ENCODE measurements around the gene ARSA.

ARSA gene

DNA sequence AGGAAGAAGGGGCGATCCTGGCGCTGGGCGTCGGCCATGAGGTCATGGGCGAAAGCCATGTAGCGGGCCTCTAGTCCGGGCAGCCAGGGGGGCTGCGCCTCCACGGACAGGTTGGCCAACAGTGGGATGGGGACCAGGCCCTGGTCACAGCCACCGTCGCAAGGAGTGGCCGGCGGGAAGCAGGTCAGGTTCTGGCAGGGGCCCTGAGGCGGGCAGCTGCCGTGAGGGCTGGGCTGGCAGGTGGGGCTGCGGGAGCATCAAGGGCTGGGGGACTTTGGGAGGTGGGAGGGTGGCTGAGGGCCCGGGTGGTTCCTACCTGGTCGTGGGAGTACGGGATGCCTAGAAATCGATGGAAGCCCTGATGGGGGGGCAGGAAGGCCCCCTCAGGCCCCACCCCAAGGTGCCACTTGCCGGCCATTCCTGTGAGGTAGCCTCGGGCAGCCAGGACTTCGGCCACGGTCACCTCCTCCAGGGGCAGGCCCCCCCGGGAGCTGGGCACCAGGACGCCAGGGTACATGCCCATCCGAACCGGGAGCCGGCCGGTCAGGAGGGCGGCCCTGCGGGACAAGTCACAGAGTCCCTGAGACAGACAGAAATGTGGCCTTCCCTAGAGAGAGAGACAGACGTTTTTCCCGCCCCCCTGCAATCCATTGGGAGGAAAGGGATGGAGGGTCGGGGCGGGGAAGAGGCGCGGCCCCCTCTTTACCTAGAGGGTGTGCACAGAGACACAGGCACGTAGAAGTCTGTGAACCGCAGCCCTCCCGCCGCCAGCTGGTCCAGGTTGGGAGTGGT lies 906 bp downstream of the ARSA start:
- peak overlapping the region; percentile 99 for H3K4me2 ChIP-seq (ENCODE audit: low read length)
- TF ChIP-seq, protein P1, sequence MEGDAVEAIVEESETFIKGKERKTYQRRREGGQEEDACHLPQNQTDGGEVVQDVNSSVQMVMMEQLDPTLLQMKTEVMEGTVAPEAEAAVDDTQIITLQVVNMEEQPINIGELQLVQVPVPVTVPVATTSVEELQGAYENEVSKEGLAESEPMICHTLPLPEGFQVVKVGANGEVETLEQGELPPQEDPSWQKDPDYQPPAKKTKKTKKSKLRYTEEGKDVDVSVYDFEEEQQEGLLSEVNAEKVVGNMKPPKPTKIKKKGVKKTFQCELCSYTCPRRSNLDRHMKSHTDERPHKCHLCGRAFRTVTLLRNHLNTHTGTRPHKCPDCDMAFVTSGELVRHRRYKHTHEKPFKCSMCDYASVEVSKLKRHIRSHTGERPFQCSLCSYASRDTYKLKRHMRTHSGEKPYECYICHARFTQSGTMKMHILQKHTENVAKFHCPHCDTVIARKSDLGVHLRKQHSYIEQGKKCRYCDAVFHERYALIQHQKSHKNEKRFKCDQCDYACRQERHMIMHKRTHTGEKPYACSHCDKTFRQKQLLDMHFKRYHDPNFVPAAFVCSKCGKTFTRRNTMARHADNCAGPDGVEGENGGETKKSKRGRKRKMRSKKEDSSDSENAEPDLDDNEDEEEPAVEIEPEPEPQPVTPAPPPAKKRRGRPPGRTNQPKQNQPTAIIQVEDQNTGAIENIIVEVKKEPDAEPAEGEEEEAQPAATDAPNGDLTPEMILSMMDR (IDR thresholded peaks at IDR 0.05): no peak
- peak overlapping the region; percentile 89 for H2AFZ ChIP-seq
- H3K9me3 ChIP-seq (ENCODE audit: control insufficient read depth, low read length): no peaks in the 10 kb centered on the region
- H3K4me3 ChIP-seq (ENCODE audit: low read depth, low read length): peak overlapping the region; percentile 88
- H3K27me3 ChIP-seq (ENCODE audit: control insufficient read depth, insufficient read depth, low read length): no peaks in the 10 kb centered on the region
- H3K79me2 ChIP-seq: no peaks in the 10 kb centered on the region
- no peaks in the 10 kb centered on the region for H3K36me3 ChIP-seq (ENCODE audit: control insufficient read depth, insufficient read depth, low read length)
- H3K27ac ChIP-seq: peak overlapping the region; percentile 67
- H3K4me1 ChIP-seq: peaks cover 5% of the 10 kb centered on the region
- H3K9ac ChIP-seq: no peak overlapping the region

DNA sequence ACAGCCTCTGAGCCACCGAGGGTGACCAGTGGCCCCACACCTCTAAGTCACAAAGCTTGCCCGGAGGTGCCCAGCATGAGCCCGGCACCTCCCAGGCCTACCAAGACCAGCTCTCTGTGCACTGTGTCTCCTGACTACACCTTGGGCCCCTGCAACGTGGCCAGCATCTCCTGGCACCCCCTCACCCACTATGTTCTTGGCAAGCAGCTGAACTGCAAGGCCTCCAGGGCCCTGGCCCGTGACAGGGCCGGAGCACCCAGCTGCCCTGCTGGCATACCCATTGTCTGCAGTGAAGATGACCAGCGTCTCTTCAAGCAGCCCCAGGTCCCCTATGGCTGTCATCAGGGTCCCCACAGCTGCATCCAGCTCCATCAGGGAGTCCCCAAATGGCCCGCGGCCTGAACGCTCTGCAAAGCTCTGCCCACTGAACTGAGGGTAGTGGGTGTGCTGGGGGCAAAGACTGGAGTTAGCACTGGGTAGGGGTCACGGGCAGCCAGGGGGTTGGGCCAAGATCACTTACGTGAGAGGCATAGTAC lies 1.6 kb downstream of the ARSA start:
- no peak overlapping the region for H2AFZ ChIP-seq
- no peak overlapping the region for H3K9ac ChIP-seq
- no peaks in the 10 kb centered on the region for H3K9me3 ChIP-seq (ENCODE audit: control insufficient read depth, low read length)
- no peaks in the 10 kb centered on the region for H3K79me2 ChIP-seq
- H3K27ac ChIP-seq: no peak overlapping the region
- H3K36me3 ChIP-seq (ENCODE audit: control insufficient read depth, insufficient read depth, low read length): no peaks in the 10 kb centered on the region
- TF ChIP-seq, protein P1 (IDR thresholded peaks at IDR 0.05): no peak
- H3K4me3 ChIP-seq (ENCODE audit: low read depth, low read length): no peak overlapping the region
- H3K27me3 ChIP-seq (ENCODE audit: control insufficient read depth, insufficient read depth, low read length): no peaks in the 10 kb centered on the region
- H3K4me1 ChIP-seq: peaks cover 12% of the 10 kb centered on the region
- H3K4me2 ChIP-seq (ENCODE audit: low read length): peak overlapping the region; percentile 99

DNA sequence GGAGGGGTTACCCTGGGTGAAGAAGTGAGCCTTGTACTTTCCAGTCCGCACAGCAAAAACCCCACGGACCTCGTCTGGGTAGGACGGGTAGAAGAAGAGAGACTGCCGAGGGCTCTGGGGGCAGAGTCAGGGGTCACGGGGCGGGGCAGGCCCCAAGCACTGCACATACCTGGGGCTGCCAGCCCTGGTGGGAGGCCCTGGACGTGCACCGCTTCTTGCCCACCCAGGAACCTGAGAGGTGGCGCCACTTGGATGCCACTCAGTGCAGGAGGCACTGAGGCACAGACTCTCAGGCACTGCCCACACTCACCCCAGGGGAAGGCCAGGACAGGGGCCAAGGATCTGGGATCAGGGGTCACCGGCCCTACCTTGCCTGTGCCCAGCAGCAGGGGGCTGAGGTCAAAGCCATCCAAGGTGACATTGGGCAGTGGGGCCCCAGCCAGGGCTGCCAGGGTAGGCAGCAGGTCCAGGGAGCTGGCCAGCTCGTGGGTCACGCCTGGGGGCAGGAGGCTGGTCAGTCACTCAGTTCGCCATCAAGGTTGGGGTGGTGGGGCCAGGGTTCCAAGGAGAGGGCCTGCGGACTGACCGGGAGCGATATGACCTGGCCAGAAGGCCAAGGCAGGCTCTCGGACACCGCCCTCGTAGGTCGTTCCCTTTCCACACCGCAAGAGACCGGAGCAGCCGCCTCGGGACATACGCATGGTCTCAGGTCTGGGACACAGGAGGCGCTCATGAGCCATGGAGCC lies 2.2 kb downstream of the ARSA start:
- Histone ChIP-seq H3K9me3 (ENCODE audit: control insufficient read depth, low read length) (no peaks in the 10 kb centered on the region), H3K36me3 (ENCODE audit: control insufficient read depth, insufficient read depth, low read length) (no peaks in the 10 kb centered on the region), H3K4me3 (ENCODE audit: low read depth, low read length) (no peak overlapping the region), H3K27me3 (ENCODE audit: control insufficient read depth, insufficient read depth, low read length) (no peaks in the 10 kb centered on the region), H3K79me2 (no peaks in the 10 kb centered on the region), H3K4me1 (peaks cover 18% of the 10 kb centered on the region), H2AFZ (no peak overlapping the region), H3K9ac (no peak overlapping the region), H3K27ac (no peak overlapping the region), H3K4me2 (ENCODE audit: low read length) (no peak overlapping the region)
- TF ChIP-seq, protein P1 (IDR thresholded peaks at IDR 0.05): no peak

GRCh38 chr22:50625131-50625567 lies 2.8 kb downstream of the ARSA start:
- Histone ChIP-seq H3K4me1 (peaks cover 21% of the 10 kb centered on the region), H3K36me3 (ENCODE audit: control insufficient read depth, insufficient read depth, low read length) (no peaks in the 10 kb centered on the region)

More at GRCh38 chr22:50625131-50625567, 2.8 kb downstream of the ARSA start:
- H3K4me3 ChIP-seq (ENCODE audit: low read depth, low read length): no peak overlapping the region
- no peaks in the 10 kb centered on the region for H3K79me2 ChIP-seq
- TF ChIP-seq, protein P1 (IDR thresholded peaks at IDR 0.05): no peak
- H3K27me3 ChIP-seq (ENCODE audit: control insufficient read depth, insufficient read depth, low read length): no peaks in the 10 kb centered on the region
- no peak overlapping the region for H2AFZ ChIP-seq
- no peak overlapping the region for H3K4me2 ChIP-seq (ENCODE audit: low read length)
- H3K27ac ChIP-seq: no peak overlapping the region
- H3K9me3 ChIP-seq (ENCODE audit: control insufficient read depth, low read length): no peaks in the 10 kb centered on the region
- H3K9ac ChIP-seq: no peak overlapping the region

Data from parathyroid adenoma (tissue), 2 donors.